OCI-LY1 (cell line): ENCODE data around the gene ASPDH.

Source experiments
- CTCF ChIP-seq: fragments of 200-600 bp; sonication (generic), shearing (Covaris generic); IDR thresholded peaks from 2 replicates; pipeline ENCODE4 v1.5.1; 2017; ENCODE audit warnings: mild to moderate bottlenecking, antibody characterized with exemption, low read length, moderate library complexity, mixed read lengths
- EZH2 ChIP-seq: fragments of 200-600 bp; sonication (generic), shearing (Covaris generic); IDR thresholded peaks from 2 replicates; pipeline ENCODE4 v1.8.0; 2017; ENCODE audit warnings: borderline replicate concordance, mixed run types, mild to moderate bottlenecking, antibody characterized with exemption, low read length, moderate library complexity, mixed read lengths

- TF ChIP-seq CTCF (no peak), EZH2 (no peak)
Observed at GRCh38 chr19:50550594-50550966, 36.9 kb upstream of the ASPDH start.
